ENCODE data around the gene DECR2. TPM values are rescaled to one million over a fixed set of nuclear protein-coding genes. Genes with fewer than 3 reads are reported as not detected.

DECR2 gene
- total and polyA plus RNA-seq, 2 donors (not counting 1 experiment from before 2014, with no cell fraction given) = 12.0 to 12.1 TPM

GRCh38 chr16:425740-426114, 24.0 kb downstream of the DECR2 start:
- Histone ChIP-seq H3K27ac (ENCODE audit: insufficient read depth, low read length) (no peak overlapping the region), H3K4me3 (replicated peaks in 1 of 4; ENCODE audit: control extremely low read depth in 1 of 4, insufficient read depth in 1 of 4, low read depth in 3 of 4, low read length in 4 of 4) (peak overlapping the region in 2 of 4 experiments; percentile 79 to 82), H3K27me3 (ENCODE audit: control insufficient read depth, insufficient read depth, low read length) (no peaks in the 10 kb centered on the region), H3K9me3 (ENCODE audit: control insufficient read depth, insufficient read depth, low read depth, low read length) (no peaks in the 10 kb centered on the region), H3K4me2 (ENCODE audit: extremely low read depth, insufficient read depth, low read length) (no peak overlapping the region), H3K4me1 (ENCODE audit: control insufficient read depth, extremely low read depth, insufficient read depth, low read length) (peaks cover 3% of the 10 kb centered on the region), H2AFZ (ENCODE audit: low read length) (no peak overlapping the region), H3K36me3 (ENCODE audit: control insufficient read depth, insufficient read depth, low read length) (no peaks in the 10 kb centered on the region), H3K9ac (ENCODE audit: insufficient read depth, low read length) (peak overlapping the region; percentile 72), H3K79me2 (ENCODE audit: control insufficient read depth, insufficient read depth, low read length) (peaks cover 25% of the 10 kb centered on the region), H4K20me1 (ENCODE audit: control insufficient read depth, extremely low read depth, insufficient read depth, low read length) (no peaks in the 10 kb centered on the region)
- no peak for DNase-seq (ENCODE audit: low read depth in 2 of 2)
- TF ChIP-seq EZH2 (IDR thresholded peaks at IDR 0.05; ENCODE audit: low read length, missing control alignments) (no peak), CTCF (conservative IDR thresholded peaks at IDR 0.05 in 1 of 2, IDR thresholded peaks at IDR 0.05 in 1 of 2; ENCODE audit: low read depth in 1 of 2, low read length in 2 of 2) (no peak)

- no peaks in the 10 kb centered on the region for H3K27me3 ChIP-seq (ENCODE audit: control insufficient read depth, insufficient read depth, low read length)
- peak in 1 of 2 donors; percentile 6 for DNase-seq (ENCODE audit: low read depth in 2 of 2)
- no peak for TF ChIP-seq CTCF (conservative IDR thresholded peaks at IDR 0.05 in 1 of 2, IDR thresholded peaks at IDR 0.05 in 1 of 2; ENCODE audit: low read depth in 1 of 2, low read length in 2 of 2)
- H2AFZ ChIP-seq (ENCODE audit: low read length) = no peak overlapping the region
- H3K9me3 ChIP-seq (ENCODE audit: control insufficient read depth, insufficient read depth, low read depth, low read length) = no peaks in the 10 kb centered on the region
- H3K79me2 ChIP-seq (ENCODE audit: control insufficient read depth, insufficient read depth, low read length) = peaks cover 25% of the 10 kb centered on the region
- H3K36me3 ChIP-seq (ENCODE audit: control insufficient read depth, insufficient read depth, low read length) = no peaks in the 10 kb centered on the region
- peak overlapping the region; percentile 38 for H3K4me2 ChIP-seq (ENCODE audit: extremely low read depth, insufficient read depth, low read length)
- H3K4me1 ChIP-seq (ENCODE audit: control insufficient read depth, extremely low read depth, insufficient read depth, low read length) = peaks cover 3% of the 10 kb centered on the region
- H3K4me3 ChIP-seq (replicated peaks in 1 of 4; ENCODE audit: control extremely low read depth in 1 of 4, insufficient read depth in 1 of 4, low read depth in 3 of 4, low read length in 4 of 4) = peak overlapping the region; percentile 51 to 83 (median 80)
- H4K20me1 ChIP-seq (ENCODE audit: control insufficient read depth, extremely low read depth, insufficient read depth, low read length) = no peaks in the 10 kb centered on the region
- peak overlapping the region; percentile 18 for H3K27ac ChIP-seq (ENCODE audit: insufficient read depth, low read length)
- peak overlapping the region; percentile 69 for H3K9ac ChIP-seq (ENCODE audit: insufficient read depth, low read length)
These were observed 24.6 kb downstream of the DECR2 start for GRCh38 chr16:426115-426905.

- Histone ChIP-seq H2AFZ (ENCODE audit: low read length) (no peak overlapping the region), H3K4me2 (ENCODE audit: extremely low read depth, insufficient read depth, low read length) (peak overlapping the region; percentile 38), H3K27me3 (ENCODE audit: control insufficient read depth, insufficient read depth, low read length) (no peaks in the 10 kb centered on the region), H4K20me1 (ENCODE audit: control insufficient read depth, extremely low read depth, insufficient read depth, low read length) (no peaks in the 10 kb centered on the region), H3K4me1 (ENCODE audit: control insufficient read depth, extremely low read depth, insufficient read depth, low read length) (peaks cover 3% of the 10 kb centered on the region), H3K27ac (ENCODE audit: insufficient read depth, low read length) (no peak overlapping the region), H3K4me3 (replicated peaks in 1 of 4; ENCODE audit: control extremely low read depth in 1 of 4, insufficient read depth in 1 of 4, low read depth in 3 of 4, low read length in 4 of 4) (peak overlapping the region; percentile 51 to 83 (median 80)), H3K9me3 (ENCODE audit: control insufficient read depth, insufficient read depth, low read depth, low read length) (no peaks in the 10 kb centered on the region), H3K36me3 (ENCODE audit: control insufficient read depth, insufficient read depth, low read length) (no peaks in the 10 kb centered on the region), H3K79me2 (ENCODE audit: control insufficient read depth, insufficient read depth, low read length) (peaks cover 25% of the 10 kb centered on the region), H3K9ac (ENCODE audit: insufficient read depth, low read length) (peak overlapping the region; percentile 69)
- DNase-seq (ENCODE audit: low read depth in 2 of 2) = no peak
- TF ChIP-seq EZH2 (IDR thresholded peaks at IDR 0.05; ENCODE audit: low read length, missing control alignments) = no peak
- no peak for TF ChIP-seq CTCF (conservative IDR thresholded peaks at IDR 0.05 in 1 of 2, IDR thresholded peaks at IDR 0.05 in 1 of 2; ENCODE audit: low read depth in 1 of 2, low read length in 2 of 2)
These were observed 25.2 kb downstream of the DECR2 start for GRCh38 chr16:426906-427249.
